Medulla oblongata (tissue), 1 donor: ENCODE measurements around the gene BAG2.
A peak's percentile ranks its signal among the peaks of the same experiment; 100 is the strongest.

Source experiments
- DNase-seq: peaks from one replicate; pipeline ENCODE4 v3.0.0-alpha.2; 2015; ENCODE audit errors: extremely low spot score

BAG2 gene

DNA sequence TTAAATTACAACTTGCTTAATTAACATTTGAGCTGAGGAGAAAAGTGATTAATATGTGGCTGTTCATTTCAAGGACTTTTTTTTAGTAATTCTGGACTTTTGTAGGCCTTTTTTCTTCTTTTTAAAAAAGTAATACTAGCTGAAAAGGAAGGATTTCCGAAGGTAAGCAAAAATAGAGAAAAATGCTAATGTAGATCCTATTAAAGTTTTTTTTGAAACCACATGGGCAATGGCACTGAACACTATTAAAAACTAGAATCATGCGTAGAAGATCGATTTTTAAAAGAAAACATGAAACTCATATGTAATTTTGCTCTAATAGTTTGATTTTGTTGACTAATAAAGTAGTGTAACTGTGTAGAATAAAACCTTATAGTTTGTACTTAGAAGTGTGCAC, 2.4 kb downstream of the BAG2 start:
- no peak for DNase-seq

DNA sequence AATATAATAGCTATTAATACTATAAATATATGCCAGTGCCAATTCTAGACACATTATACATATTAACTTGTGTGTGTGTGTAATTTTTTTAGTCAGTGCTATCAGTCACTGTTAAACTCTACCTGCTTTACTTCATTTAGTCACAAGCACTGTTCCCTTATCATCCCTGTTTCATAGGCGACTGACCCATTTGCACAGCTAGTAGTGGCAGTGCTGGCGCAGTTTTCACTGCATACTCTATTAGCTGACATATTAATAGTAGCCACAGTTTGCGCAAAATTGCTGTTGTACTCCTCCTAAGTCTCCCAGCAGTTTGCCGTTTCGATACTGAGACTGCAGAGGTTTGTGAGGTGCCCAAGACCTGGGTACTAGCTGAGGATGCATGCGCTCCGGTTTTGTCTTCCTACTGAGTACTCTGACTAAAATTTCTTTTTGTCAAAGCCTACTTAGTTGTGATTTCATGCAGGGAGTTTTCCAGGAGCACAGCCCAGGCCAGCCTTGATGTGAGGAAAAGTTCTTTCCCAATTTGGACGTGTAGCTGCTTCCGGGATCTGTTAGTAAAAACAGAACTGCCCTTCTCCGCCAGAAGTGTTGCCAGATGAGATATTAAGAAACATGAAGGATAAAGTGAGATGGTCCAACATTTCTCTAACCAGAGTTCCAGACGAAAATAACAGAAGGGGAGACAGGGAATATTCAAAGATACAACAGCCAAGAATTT, 5.6 kb downstream of the BAG2 start:
- no peak for DNase-seq

GRCh38 chr6:57180596-57180995, 8.5 kb downstream of the BAG2 start:
- no peak for DNase-seq

- no peak for DNase-seq
These were observed 9.9 kb downstream of the BAG2 start for GRCh38 chr6:57182017-57182432.

DNA sequence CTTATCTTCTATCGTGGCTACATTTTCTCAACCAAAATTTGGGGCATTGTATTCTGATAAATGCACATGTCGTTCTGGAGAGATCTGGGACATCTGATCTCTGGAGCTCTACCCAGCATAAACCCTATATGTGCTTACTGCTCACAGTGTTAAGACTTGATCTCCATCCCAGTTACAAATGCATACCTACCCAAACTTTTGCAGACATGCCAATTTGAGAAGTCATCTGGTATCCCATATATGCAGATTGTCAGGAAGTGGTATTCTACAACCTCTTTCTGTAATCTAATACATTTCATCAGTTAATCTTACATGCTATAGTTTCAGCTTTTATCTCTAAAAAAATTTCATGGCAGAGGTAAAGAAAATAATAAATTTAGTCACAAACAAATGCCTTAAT, 11.2 kb downstream of the BAG2 start:
- no peak for DNase-seq

DNA sequence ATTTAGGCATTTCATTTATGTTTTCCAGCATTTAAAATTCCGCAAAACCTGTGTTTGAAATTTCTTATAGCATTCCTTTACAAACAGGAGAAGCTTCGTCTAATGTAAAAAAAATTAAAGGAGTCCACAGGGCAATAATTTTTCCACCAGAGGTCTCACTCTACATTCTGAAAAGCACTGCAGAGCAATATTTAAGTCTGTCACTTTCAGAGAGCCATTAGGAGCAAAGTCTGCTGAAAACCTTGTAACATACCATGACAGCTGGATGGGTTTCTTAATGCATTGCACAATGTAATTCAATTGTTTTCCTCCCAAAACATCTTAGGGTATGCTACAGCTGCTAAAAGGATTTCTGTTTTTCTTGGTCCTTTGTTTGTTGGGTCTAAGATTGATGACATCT, 18.0 kb downstream of the BAG2 start:
- DNase-seq, result peak; percentile 16

GRCh38 chr6:57193177-57193576, 21.1 kb downstream of the BAG2 start:
- no peak for DNase-seq

GRCh38 chr6:57195457-57195856, 23.3 kb downstream of the BAG2 start:
- no peak for DNase-seq

GRCh38 chr6:57198926-57199636, 27.0 kb downstream of the BAG2 start:
- DNase-seq, result no peak

DNA sequence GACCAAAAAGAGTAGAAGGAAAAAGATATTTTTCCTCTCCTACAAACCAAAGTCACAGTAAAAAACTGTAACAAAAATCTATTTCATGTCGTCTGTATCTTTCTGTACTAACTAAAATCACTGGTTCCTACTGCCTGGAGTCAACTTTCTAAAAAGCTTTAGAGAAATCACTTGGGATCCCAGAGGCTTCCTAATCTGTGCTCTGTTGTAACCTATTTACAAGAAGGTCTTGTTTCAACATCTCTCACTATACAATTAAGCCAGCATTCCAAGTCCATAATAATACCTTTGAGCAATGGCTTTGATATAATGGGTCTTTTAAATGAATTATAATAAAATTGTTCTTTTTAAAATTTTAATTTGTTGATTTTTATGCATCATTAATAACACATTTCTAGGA, 29.6 kb downstream of the BAG2 start:
- DNase-seq, result no peak

GRCh38 chr6:57205550-57206328, 33.6 kb downstream of the BAG2 start:
- DNase-seq, result no peak

DNA sequence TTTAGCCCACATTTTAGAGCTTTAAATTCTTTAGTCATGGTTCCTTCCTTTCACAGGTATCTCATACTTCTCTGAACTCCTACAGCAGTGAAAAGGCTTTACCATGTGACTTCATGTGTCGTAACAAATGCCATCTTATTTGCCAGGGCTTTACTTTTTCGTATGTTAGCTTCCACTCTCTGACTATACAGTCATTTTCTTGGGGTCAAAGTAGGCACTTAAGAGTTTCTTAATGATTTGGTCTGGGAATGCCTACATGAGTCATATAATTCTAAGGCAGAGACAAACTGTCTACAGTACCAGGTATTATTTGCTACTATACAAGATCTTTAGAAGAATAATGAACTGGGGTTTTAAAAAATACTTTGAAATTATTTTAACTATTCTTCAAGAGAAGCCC, 35.0 kb downstream of the BAG2 start:
- DNase-seq, result no peak

DNA sequence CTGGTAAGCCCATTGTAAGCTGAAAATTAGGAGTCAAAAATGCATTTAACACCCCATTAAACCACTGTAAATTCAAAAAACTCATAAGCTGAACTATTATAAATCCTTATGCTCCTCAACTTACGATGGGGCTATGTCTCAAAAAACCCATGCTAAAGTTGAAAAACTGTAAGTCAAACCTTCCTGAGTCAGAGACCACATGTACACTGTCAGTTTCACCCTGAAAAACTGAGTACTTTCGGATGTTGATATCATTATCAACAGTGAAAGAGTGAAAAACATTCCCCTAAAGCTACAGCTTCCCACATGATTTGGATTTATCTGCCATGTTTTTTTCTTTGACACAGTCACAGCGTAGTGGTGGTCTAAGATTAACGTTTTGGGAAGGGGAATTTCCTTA, 35.7 kb downstream of the BAG2 start:
- no peak for DNase-seq

DNA sequence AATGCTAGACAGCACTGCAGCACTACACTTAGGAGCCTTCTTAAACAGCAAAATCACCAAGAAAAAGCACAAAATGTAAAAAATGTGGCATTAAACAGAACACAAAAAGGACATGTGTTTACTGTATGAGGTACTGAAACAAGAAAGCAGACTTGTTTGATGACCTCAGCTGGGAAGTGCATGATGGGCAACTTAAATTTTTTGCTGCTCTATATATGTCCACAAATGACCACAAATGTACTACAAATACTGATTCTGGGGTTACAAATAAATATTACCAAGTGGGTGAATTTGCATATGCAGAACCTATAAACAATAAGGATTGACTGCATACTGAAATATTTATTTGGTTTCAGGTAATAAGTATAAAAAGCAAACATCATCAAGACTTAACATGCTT, 36.9 kb downstream of the BAG2 start:
- DNase-seq, result no peak

DNA sequence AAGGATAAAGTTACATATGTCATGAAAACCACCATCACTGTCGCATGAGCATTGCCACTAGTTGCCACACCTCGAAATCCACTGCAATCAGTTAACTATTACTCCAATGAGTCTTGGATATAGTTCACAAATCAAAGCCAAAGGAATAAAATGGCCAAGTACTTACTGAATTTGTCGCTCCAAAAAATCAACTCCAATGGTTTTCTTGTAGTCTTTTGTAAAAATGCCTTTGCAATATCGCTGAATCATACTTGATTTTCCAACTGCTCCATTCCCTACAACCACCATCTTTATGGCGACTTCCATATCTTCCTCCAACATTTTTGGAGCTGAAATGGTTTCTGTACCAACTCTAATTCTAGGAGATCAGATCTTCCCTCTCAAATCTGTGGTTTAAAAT, 37.9 kb downstream of the BAG2 start:
- no peak for DNase-seq

GRCh38 chr6:57215260-57215659, 43.1 kb downstream of the BAG2 start:
- no peak for DNase-seq

DNA sequence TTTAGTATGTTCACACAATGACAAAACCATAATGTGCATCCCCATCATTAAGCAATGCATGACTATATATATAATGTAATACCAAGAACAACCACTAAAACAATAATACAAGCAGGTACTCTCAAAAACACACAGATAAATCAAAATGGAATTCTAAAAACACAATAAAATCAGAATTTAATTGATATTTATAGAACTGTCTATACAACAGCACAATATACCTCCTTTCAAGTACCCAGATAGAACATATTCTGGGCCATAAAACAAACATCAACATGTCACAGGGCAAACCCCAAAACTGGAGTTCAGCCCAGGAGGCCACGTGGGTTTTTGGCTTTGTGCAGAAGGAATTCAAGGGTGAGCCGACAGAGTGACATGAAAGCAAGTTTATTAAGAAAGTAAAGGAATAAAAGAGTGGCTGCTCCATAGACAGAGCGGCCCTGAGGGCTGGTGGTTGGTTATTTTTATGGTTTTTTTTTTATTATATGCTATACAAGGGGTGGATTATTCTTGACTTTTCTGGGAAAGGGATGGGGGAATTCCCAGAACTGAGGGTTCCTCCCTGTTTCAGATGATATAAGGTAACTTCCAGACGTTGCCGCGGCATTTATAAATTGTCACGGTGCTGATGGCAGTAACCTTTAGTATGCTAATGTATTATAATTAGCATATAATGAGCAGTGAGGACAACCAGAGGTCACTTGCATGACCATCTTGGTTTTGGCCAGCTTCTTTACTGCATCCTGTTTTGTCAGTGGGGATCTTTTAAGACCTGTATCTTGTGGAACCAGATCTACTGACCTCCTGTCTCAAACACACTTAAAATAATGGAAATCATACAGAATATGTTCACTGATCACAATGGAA, 44.3 kb downstream of the BAG2 start:
- DNase-seq, result peak; percentile 64

- no peak for DNase-seq
These were observed 45.1 kb downstream of the BAG2 start for GRCh38 chr6:57217270-57217669.

- DNase-seq, result no peak
These were observed 48.1 kb downstream of the BAG2 start for GRCh38 chr6:57220083-57220703.

- DNase-seq, result peak; percentile 34
These were observed 49.2 kb downstream of the BAG2 start for GRCh38 chr6:57221191-57221935.
